ENCODE data around the gene ATOH8. TPM values are rescaled to one million over a fixed set of nuclear protein-coding genes. Genes with fewer than 3 reads are reported as not detected.

The ATOH8 gene
- total RNA-seq, 4 donors from 2014 or later: 17.1 to 210 (median 45.9) TPM

GRCh38 chr2:85778646-85779379, 25.0 kb downstream of the ATOH8 start:
- no peak for DNase-seq (ENCODE audit: low spot score)
- TF ChIP-seq, protein P1, sequence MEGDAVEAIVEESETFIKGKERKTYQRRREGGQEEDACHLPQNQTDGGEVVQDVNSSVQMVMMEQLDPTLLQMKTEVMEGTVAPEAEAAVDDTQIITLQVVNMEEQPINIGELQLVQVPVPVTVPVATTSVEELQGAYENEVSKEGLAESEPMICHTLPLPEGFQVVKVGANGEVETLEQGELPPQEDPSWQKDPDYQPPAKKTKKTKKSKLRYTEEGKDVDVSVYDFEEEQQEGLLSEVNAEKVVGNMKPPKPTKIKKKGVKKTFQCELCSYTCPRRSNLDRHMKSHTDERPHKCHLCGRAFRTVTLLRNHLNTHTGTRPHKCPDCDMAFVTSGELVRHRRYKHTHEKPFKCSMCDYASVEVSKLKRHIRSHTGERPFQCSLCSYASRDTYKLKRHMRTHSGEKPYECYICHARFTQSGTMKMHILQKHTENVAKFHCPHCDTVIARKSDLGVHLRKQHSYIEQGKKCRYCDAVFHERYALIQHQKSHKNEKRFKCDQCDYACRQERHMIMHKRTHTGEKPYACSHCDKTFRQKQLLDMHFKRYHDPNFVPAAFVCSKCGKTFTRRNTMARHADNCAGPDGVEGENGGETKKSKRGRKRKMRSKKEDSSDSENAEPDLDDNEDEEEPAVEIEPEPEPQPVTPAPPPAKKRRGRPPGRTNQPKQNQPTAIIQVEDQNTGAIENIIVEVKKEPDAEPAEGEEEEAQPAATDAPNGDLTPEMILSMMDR (IDR thresholded peaks at IDR 0.05): no peak
- ATAC-seq (ENCODE audit: low FRiP score): no peak

GRCh38 chr2:85779641-85780315, 26.0 kb downstream of the ATOH8 start:
- ATAC-seq (ENCODE audit: low FRiP score) (no peak), DNase-seq (ENCODE audit: low spot score) (no peak)
- TF ChIP-seq, protein P1 (IDR thresholded peaks at IDR 0.05): no peak

GRCh38 chr2:85780316-85781012, 26.7 kb downstream of the ATOH8 start:
- TF ChIP-seq, protein P1 (IDR thresholded peaks at IDR 0.05): no peak
- no peak for ATAC-seq (ENCODE audit: low FRiP score)
- DNase-seq (ENCODE audit: low spot score): no peak

DNA sequence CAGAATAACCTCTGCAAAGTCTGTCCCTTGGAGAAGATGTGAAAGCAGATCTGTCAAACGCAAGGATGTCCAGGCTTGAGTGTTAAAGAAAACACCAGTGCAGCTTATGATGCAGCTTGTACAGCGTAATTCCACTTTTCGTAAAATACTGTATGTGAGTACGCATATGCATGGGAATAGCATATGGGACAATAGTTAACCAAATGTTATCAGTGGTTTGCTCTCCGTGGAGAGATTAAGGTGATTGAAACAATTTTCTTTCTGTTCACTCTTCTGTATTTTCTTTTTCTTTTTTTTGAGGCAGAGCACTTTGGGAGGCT, 27.2 kb downstream of the ATOH8 start:
- TF ChIP-seq, protein P1 (IDR thresholded peaks at IDR 0.05): no peak
- no peak for ATAC-seq (ENCODE audit: low FRiP score)
- no peak for DNase-seq (ENCODE audit: low spot score)

DNA sequence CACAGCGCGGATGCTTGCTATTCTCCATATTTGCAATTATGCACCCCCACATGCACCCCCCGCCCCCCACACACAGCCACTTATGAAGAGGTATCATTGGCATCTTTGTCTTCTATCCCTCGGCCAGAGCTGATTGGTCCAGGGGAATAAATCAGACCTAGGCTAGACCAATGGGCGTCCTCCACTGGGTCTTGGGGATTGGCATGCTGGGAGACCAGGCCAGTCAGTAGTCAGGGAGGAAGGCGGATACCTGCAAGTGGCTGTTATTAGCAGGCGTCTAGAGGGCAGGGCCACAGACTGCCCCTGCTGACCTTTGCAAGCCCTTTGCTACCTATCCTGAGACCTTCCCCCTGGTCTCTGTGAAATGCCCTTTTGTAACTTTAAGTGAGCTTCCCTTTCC, 30.0 kb downstream of the ATOH8 start:
- ATAC-seq (ENCODE audit: low FRiP score): no peak
- DNase-seq (ENCODE audit: low spot score): no peak
- TF ChIP-seq, protein P1 (IDR thresholded peaks at IDR 0.05): no peak

DNA sequence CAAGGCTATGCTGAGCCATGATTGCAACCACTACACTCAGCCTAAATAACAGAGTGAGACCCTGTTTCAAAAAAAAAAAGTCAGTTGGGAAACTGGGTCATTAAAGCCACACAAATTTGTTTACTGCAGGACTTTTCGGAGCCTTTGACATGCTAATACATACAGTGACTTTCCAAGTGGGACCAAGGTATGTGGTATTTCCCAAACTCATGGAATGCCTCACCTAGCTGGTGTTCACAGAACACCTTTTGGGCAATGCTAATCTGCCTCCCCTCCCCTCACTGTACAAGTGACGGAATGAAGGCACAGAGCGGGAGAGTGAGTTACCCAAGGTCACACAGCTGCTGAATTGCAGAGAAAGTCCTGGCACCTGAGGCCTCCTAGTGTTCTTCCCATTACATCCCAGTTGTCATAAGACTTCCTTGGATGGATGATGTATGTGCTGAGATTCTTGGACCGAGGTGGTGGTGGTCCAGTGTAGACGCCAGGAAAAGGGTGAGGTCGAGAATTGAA, 30.7 kb downstream of the ATOH8 start:
- TF ChIP-seq, protein P1 (IDR thresholded peaks at IDR 0.05): no peak
- no peak for DNase-seq (ENCODE audit: low spot score)
- no peak for ATAC-seq (ENCODE audit: low FRiP score)

Data from omental fat pad (tissue), 4 donors.